NCI-H2227 (cell line): ENCODE data around the gene BRIP1.
"Not testable (repeated sequence)": the region's sequence is repeated elsewhere in the genome, so short reads cannot be mapped to it uniquely, and the experiment has no call there.

ENCODE experiments used
- DNase-seq: peaks from one replicate; lab custom pipeline; 2025; ENCODE audit not compliant: unreplicated experiment; lab: John Stamatoyannopoulos, UW

The BRIP1 gene

GRCh38 chr17:61862975-61863800 is at the start of gene BRIP1:
Gene BRIP1, minus strand, starts transcription at chr17:61863528. Its CDS starts 1,989 bp downstream, at chr17:61861539.
- DNase-seq, result peak; percentile 96

GRCh38 chr17:61908292-61909037 is 45.1 kb upstream of the BRIP1 start:
- no peak for DNase-seq

- no peak for DNase-seq
Measured at GRCh38 chr17:61907361-61907760, 44.0 kb upstream of the BRIP1 start.

GRCh38 chr17:61904094-61904710 is 40.9 kb upstream of the BRIP1 start:
- DNase-seq, result no peak

- DNase-seq, result no peak
Measured at GRCh38 chr17:61903251-61903650, 39.9 kb upstream of the BRIP1 start.

GRCh38 chr17:61897548-61898180 is 34.3 kb upstream of the BRIP1 start:
- no peak for DNase-seq

GRCh38 chr17:61895391-61895790 is 32.1 kb upstream of the BRIP1 start:
- no peak for DNase-seq

GRCh38 chr17:61894310-61894709 is 31.0 kb upstream of the BRIP1 start:
- DNase-seq, result not testable (repeated sequence)

- DNase-seq, result not testable (repeated sequence)
Measured at GRCh38 chr17:61887733-61888132, 24.4 kb upstream of the BRIP1 start.

GRCh38 chr17:61885865-61886264 is 22.5 kb upstream of the BRIP1 start:
- not testable (repeated sequence) for DNase-seq

- DNase-seq, result no peak
Measured at GRCh38 chr17:61884864-61885263, 21.5 kb upstream of the BRIP1 start.

- no peak for DNase-seq
Measured at GRCh38 chr17:61880589-61881102, 17.3 kb upstream of the BRIP1 start.

- DNase-seq, result no peak
Measured at GRCh38 chr17:61878984-61879612, 15.8 kb upstream of the BRIP1 start.

GRCh38 chr17:61878520-61878919 is 15.2 kb upstream of the BRIP1 start:
- DNase-seq, result no peak

- no peak for DNase-seq
Measured at GRCh38 chr17:61877837-61878236, 14.5 kb upstream of the BRIP1 start.

GRCh38 chr17:61875804-61876203 is 12.5 kb upstream of the BRIP1 start:
- no peak for DNase-seq

- DNase-seq, result no peak
Measured at GRCh38 chr17:61875285-61875684, 12.0 kb upstream of the BRIP1 start.

GRCh38 chr17:61874075-61874474 is 10.7 kb upstream of the BRIP1 start:
- no peak for DNase-seq

- DNase-seq, result no peak
Measured at GRCh38 chr17:61872099-61872498, 8.8 kb upstream of the BRIP1 start.

GRCh38 chr17:61869138-61869537 is 5.8 kb upstream of the BRIP1 start:
- no peak for DNase-seq

GRCh38 chr17:61868074-61868473 is 4.7 kb upstream of the BRIP1 start:
- no peak for DNase-seq
